D341Med (cell line): ENCODE results near the gene EIF5A.
A peak's percentile ranks its signal among the peaks of the same experiment; 100 is the strongest.
"Not testable (repeated sequence)": the region's sequence is repeated elsewhere in the genome, so short reads cannot be mapped to it uniquely, and the experiment has no call there.

Experiments
- DNase-seq: peaks from one replicate; pipeline ENCODE4 v3.0.0; 2012; ENCODE audit warnings: low spot score

Gene EIF5A

GRCh38 chr17:7330638-7331015, 23.2 kb downstream of the EIF5A start:
- DNase-seq, result no peak

DNA sequence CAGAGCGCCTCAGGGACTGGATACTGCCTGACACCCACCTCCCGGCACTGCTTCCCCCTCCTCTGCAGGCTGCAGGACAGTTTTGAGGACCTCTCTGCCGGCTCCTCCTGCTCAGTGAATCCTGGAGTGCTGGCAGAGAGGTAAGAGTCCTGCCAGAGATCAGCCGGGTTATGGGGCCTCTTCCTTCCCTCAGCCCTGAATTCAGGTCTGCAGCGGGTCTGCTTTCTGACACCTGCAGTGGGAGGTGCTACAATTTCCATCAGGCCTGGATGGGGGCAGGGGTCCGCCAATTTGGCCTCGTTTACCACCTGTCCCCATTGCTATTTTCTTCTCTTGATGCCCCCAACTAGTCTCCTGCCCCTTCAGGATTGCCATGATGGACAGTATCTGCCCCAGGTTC, 24.7 kb downstream of the EIF5A start:
- no peak for DNase-seq

DNA sequence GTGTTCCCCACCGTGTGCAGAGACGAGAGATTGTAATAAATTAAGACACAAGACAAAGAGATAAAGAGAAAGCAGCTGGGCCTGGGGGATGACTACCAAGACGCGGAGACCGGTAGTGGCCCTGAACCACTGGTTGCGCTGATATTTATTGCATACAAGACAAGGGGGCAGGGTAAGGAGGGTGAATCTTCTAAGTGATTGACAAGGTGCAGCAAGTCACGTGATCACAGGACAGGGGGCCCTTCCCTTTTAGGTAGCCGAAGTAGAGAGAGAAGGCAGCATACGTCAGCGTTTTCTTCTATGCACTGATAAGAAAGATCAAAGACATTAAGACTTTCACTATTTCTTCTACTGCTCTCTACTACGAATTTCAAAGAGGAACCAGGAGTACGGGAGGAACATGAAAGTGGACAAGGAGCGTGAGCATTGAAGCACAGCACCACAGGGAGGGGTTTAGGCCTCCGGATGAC, 25.2 kb downstream of the EIF5A start:
- DNase-seq, result not testable (repeated sequence)

GRCh38 chr17:7334938-7335538, 27.6 kb downstream of the EIF5A start:
- no peak for DNase-seq

DNA sequence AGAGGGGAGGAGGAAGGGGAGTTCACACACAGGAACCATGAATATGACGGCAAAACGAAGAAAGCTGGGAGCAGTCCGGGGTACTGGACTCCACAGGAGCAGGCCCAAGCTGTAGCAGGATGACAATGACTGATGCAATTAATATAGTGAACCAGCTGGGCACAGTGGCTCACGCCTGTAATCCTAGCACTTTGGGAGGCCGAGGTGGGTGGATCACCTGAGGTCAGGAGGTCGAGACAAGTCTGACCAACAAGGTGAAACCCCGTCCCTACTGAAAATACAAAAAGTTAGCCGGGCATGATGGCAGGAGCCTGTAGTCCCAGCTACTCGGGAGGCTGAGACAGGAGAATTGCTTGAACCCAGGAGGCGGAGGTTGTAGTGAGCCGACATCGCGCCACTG, 28.3 kb downstream of the EIF5A start:
- not testable (repeated sequence) for DNase-seq

DNA sequence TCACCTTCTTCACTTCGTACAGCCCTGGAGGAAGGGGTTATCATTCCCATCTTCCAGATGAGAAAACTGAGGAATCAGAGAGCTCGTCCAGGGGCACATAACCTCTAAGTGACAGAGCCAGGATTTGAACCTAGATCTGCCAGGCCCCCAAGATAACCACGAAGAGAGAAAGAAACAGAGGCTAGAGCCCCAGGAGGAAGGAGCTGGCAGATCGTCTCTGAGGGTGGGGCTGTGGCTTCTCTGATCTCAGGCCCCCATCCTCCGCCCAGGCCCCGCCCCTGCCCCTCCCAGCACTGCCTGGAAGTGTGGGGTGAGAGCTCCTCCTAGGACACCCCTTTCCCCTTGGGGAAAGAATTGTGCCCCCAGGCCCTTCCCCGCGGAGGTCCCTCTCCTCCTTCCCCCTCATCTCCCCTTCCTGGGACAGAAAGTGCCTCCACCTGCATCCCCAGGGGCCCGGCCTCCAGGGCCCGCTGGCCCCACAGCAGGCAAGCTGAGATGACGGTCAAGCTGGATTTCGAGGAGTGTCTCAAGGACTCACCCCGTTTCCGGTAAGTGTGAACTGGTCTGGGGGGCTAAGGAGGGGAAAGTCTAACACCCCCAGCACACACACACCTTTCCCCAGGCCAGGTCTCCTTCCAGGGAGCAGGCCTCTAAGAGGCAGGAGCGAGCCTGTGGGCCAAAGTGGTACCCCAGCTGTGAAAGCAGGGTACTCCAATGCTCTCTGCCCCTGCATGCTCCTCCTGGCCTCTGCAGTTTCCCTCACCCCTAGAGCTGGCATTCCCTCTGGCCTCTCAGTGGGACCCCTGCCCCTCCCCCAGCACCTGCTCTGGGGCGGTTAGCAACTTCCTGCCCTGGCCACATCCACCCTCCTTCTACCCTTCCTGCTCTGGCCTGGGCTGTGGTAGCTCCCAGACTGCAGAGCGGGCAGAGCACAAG, 29.1 kb downstream of the EIF5A start, which contains the start of gene ACAP1:
ACAP1 (plus strand) TSS at position 290 of the 936 bp plus-strand sequence; CDS start at position 496, 206 bp downstream.
- DNase-seq, result no peak

DNA sequence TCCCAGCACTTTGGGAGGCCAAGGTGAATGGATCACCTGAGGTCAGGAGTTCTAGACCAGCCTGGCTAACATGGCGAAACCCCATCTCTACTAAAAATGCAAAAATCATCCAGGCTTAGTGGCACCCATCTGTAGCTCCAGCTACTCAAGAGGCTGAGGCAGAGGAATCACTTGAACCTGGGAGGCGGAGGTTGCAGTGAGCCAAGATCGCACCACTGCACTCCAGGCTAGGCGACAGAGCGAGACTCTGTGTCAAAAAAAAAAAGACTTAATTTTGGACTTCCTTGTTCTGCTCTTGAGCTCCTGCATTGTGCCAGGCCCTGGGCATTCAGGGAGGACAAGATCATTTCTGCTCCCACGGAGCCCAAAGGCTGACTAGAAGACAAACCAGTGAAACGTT, 30.2 kb downstream of the EIF5A start:
- not testable (repeated sequence) for DNase-seq

- no peak for DNase-seq
These were observed 32.8 kb downstream of the EIF5A start for GRCh38 chr17:7340179-7340578.

DNA sequence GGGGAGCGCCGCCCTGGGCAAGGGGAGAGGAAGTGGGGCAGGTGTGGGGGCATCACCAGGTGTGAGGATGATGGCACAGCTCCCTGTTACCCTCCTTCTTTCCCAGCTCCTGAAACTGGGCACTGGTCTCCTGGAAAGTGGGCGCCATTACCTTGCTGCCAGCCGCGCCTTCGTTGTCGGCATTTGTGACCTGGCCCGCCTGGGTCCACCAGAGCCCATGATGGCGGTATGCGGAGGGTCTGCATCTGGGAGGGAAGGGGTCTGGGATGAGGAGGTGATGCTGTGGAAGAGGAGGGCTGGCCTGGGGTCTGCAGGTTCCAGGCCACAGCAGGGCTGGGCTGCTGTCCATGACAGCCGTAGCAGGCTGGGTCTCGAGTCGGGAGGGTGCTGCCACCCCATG, 34.4 kb downstream of the EIF5A start:
- DNase-seq, result no peak

DNA sequence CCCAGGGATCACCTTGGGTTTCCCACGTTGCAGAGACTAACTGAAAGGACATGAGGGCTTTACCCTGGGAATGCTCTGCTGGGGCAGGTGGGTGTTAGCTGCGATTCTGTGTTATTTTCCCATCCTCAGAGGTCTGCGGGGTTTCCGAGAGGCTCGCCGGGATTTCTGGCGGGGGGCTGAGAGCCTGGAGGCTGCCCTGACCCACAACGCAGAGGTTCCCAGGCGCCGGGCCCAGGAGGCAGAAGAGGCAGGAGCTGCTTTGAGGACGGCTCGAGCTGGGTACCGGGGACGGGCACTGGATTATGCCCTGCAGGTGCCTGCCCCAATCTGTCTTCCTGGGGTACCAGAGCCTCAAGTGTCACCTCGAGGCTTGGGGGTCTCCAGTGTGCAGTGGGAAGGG, 35.8 kb downstream of the EIF5A start:
- DNase-seq, result no peak

- DNase-seq, result no peak
These were observed 39.6 kb downstream of the EIF5A start for GRCh38 chr17:7346761-7347614.

- no peak for DNase-seq
These were observed 40.4 kb downstream of the EIF5A start for GRCh38 chr17:7347630-7348477.

DNA sequence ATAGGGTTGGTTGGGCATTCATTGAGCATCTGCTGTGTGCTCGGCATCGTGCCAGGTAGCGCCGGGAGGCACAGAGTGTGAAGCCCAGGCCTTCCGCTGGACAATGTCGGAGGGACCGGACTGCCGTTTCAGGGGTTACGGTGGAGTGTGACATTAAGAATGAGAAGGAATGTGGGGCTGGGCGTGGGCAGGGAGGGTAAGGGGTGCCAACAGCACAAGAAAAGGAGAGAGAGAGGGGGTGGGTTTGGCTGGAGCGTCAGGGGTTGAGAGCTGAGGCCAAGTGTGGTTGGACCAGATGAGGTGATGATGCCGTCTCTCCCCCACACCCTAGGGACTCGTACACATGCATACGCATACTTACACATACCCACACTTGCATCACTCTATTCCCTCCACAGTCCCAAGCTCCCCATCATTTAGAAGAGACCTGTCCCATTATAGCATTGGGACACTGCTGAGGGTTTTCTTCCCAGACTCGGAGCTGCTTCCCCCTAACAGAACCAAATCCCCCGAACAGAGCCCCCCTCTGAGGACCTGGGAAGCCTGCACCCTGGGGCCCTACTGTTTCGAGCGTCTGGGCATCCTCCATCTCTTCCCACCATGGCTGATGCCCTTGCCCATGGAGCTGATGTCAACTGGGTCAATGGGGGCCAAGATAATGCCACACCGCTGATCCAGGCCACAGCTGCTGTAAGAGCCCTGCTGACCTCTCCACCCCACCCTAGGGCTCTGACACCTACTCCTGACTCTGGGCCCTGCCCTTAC, 41.2 kb downstream of the EIF5A start:
- DNase-seq, result no peak

DNA sequence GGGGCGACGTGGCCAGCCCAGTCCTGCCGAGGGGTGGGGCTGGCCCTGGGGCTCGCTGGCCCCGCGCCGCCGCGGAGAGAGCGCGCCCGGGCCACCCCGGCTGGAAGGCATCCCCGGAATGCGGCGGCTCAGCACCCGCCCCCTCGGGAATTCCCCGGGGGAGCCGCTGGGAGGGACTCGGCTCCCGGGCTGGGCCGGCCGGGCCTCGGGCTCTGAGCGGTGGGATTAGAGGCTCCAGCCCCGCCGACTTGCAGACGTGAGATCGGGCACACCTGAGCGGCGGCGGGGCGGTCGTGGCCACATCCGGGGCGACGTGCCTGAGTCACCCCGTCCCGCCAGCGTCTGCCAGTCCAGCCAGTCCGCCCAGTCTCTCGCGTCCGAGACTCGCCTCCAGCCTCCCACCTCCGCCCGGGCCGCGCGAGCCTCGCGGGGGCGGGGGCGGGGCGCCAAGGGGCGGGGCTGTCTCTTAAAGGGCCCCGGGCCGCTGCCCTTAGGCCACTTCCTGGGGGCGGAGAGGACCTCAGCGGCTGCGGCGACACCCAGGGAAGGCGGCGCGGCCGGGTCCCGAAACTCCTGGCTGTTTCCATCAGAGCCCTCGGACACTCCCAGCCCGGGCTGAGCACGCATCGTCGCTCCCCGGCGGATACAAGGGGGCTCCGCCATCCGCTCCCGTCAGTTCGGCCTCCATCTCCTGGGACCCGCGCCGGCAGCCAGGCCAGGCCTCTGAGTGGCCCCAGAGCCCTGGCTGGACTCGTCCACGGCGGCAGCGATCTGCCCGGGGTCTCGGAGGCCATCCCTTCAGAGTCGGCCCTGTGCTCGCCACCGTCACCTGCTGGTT, 44.5 kb downstream of the EIF5A start, which contains the start of gene KCTD11:
KCTD11 (plus strand) TSS at position 498 of the 838 bp plus-strand sequence.
- peak; percentile 83 for DNase-seq

GRCh38 chr17:7352503-7352889, 45.1 kb downstream of the EIF5A start:
- no peak for DNase-seq

GRCh38 chr17:7352910-7353635, 45.6 kb downstream of the EIF5A start:
- DNase-seq, result no peak

DNA sequence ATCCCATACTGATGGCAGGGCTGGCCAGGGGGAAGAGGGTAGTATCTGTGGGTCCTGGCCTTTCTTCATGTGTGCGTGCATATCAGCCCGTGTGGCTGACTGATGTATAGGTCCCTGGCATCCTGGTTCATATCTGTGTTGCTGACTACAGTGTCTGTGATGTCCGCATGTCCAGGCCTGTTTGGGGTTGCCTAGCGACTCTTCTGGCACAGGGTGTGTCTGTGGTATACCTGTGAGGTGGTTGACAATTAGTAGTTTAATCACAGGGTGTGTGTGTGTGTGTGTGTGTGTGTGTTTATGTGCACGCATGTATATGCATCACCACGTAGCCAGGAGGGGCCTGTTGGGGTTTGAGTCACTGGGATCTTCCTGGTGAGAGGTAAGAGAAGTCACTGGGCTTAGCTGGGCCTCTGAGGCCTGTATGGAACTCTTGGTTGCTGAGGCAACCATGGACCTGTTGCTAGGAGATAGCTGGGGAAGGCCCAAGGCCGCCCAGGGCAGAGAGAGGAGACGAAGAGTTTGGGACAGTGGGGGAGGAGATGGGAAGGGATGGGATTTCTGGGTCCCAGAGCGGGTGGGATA, 46.9 kb downstream of the EIF5A start:
- no peak for DNase-seq

DNA sequence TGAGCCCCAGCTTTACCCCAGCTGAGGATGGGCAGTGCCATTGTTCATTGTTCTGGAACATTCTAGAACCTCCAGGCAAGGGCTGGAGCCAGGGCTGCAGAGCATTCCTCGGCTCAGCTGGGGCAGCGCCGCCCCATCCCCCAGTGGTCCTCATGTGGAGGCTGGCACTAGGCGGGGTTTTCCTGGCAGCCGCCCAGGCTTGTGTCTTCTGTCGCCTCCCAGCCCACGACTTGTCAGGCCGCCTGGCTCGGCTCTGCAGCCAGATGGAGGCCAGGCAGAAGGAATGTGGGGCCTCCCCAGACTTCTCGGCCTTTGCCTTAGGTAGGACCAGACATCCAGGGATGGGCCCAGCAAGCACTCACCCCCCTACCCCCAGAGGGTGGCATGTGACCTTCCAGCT, 47.6 kb downstream of the EIF5A start, which contains the start of gene TMEM95:
TMEM95 (plus strand) TSS at position 104 of the 400 bp plus-strand sequence; CDS start at position 153, 49 bp downstream.
- no peak for DNase-seq
